DMS114 treated with DMSO at 0.1 percent for 48 hours (cell line): ENCODE data around the gene OTOG.
"Not testable (repeated sequence)": the region's sequence is repeated elsewhere in the genome, so short reads cannot be mapped to it uniquely, and the experiment has no call there.

Source experiments
- DNase-seq: peaks from one replicate; lab custom pipeline; 2025; ENCODE audit not compliant: unreplicated experiment; lab: John Stamatoyannopoulos, UW

The OTOG gene

DNA sequence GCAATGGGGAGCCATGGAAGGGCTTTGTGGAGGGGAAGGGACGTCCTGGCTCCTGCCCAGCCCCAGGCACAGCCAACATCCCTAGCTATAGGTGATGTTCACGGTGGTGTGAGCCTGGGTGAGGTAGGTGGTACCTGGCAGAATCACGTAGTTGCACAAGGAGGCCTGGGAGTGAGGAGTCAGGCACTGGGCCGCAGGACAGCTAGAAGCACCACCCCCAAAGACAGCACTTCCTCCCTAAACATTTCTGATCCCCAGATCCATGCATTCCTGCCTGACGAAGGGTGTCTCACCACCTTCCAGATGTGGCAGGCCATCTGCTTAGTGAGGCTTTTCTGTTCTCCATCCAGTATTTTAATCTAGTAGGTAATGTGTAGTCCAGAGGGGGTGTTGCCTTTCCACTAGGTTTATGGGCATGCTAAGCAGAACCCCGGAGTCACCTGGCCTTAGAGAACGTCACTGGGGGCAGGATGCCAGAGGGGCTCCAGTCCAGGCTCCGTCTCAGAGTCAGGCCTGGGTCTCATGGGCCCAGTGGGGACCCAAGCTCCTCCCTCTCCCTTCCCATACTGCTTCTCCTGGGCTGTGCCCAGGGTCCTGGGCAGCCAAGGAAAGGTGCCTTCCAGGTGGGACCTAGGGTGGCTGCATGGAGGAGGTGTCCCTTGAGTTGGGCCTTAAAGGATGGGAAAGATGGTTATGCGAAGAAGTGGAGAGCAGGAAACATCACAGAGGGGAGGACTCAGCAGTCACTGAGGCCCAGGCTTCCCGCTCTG lies 56.2 kb downstream of the OTOG start:
- DNase-seq, result no peak

GRCh38 chr11:17604201-17604914 lies 57.3 kb downstream of the OTOG start:
- no peak for DNase-seq

DNA sequence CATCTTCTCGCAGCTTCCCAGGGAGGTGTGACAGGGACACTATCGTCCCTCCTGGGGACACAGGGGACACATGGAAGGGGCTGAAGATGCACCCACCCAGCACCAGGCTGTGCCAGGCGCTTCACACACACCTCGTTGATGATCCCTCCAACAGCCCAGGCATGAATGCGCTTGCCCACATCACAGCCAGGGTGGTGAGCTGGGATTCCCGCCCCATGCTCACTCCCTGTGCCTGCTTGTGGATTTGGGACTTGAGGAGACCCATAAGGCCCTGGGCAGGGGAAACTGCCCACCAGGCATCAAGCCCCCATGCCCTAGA lies 57.8 kb downstream of the OTOG start:
- DNase-seq, result no peak

DNA sequence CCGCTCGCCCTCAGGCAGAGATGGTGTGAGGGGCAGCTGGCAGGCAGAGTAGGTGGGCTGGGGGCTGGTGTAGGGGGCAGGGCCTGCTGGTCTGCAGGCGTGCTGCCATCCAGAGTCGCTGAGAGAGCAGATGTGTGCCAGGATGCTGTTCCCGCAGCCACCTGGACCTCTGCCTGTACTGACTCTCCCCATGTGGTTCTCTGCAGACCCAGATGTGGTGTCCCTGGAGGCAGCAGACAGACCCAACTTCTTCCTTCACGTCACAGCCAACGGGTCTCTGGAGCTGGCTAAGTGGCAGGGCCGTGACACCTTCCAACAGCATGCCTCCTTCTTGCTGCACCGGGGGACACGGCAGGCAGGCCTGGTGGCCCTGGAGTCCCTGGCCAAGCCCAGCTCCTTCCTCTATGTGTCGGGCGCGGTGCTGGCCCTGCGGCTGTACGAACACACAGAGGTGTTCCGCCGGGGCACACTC lies 58.6 kb downstream of the OTOG start:
- DNase-seq, result no peak

DNA sequence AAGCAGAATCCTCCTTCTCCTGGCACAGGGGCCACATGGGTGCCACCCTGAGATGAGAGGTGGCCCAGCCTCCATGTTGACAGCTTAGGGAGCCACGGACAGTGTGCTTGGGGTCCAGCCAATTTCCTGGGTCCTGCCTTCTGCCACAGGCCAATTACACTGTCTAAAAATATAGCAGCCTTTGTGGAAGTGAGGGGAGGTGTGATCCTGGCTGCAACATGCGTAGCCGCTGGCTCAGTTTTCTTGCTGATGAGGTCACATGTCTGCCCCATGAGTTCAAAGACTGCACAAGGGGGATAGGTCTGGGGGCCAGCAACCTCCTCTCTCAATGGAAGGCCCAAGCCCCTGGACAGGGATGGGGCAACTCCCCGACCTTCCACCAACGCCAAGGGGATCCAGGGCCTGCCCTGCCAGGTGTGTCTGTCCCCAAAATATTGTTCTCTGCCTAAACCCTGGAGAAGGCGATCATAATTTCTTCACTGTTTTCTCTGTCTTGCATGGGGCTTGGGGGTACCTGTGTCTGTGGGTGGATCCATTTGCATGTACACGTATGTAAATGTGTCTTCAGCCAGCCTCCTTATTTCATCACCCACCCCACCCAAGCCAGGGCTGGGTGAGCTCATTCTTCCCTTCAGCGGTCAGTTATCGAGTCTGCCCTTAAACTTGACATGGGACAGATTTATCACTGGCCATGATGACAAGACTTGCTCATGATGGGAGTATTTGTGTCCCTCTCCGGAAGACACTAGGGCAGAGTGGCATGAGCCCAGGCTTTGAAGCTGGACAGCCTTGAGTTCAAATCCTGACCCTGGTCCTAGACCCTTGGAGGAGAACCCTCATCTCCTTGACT lies 59.4 kb downstream of the OTOG start:
- no peak for DNase-seq

DNA sequence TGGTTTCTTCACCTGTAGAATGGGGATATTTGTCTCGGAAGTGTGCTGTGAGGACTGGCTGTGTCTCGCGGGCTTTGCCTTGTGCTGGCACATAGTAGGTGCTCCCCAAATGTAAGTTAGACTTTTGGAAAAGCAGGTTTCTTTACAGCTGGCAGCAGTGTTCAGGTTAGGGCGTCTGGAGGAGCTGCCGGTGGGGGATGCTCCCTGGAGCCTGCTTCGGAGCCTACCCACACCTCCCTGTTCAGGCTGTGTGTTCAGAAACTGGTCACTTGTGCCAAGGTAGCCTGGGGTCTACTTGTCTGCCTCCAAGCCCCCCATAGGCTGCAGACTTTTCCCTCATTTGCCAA lies 60.0 kb downstream of the OTOG start:
- DNase-seq, result no peak

DNA sequence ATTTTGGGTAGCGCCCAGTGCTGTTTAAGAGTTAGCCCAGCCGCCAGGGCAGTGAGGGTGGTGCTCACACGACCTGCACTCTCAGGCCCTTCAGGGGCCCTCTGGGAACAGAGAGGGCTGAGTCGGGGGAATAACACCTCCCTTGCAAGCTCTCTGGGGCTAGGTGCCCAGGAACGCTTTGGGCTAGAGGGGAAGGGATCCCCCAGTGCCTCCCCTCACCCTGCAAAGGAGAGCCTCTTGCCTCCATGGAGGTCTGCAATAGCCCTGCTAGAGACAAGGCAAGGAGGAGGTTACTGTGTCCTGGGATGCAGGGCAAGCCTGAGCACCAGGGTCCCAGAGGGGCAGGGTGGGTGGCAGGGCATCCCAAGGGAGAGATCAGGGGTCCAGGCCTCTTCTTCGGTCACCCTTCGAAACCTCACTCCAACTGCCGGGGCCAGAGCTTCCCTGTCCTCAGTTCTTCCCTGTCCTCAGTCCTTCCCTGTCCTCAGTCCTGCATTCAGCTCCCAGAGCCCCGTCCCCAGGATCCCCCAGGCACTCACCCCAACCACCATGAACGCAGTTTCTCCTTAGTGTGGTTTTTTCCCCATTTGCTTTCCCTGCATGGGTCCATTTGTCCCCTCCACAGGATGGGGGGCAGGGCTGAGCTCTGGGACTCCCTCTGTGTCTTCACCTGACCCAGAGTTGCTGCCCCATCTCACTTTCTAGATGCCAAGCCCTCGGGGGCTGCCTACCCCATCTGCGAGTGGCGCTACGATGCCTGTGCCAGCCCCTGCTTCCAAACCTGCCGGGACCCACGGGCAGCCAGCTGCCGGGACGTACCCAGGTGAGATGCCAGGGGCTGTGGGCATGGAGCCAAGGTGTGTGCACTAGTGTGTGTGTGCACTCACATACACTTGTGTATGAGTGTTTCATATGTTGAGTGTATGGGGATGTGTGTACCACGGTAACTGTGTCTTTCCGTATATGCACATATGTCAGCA lies 60.8 kb downstream of the OTOG start:
- DNase-seq, result no peak

DNA sequence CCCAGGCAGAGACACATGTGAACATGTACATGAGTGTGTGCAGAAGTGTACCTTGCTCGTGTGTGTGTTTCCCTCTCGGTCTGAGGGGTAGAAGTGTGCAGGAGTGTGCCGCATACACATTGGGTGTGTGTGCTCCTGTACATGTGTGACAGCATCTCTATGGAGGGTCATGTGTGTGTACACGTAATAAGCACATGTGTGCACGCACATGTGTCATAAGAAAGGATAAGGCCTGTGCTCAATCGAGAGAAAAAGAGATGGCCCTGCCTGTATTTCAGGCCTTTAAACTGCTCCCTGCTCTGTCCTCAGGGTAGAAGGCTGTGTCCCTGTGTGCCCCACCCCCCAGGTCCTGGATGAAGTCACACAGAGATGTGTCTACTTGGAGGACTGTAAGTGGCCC lies 61.8 kb downstream of the OTOG start:
- DNase-seq, result no peak

DNA sequence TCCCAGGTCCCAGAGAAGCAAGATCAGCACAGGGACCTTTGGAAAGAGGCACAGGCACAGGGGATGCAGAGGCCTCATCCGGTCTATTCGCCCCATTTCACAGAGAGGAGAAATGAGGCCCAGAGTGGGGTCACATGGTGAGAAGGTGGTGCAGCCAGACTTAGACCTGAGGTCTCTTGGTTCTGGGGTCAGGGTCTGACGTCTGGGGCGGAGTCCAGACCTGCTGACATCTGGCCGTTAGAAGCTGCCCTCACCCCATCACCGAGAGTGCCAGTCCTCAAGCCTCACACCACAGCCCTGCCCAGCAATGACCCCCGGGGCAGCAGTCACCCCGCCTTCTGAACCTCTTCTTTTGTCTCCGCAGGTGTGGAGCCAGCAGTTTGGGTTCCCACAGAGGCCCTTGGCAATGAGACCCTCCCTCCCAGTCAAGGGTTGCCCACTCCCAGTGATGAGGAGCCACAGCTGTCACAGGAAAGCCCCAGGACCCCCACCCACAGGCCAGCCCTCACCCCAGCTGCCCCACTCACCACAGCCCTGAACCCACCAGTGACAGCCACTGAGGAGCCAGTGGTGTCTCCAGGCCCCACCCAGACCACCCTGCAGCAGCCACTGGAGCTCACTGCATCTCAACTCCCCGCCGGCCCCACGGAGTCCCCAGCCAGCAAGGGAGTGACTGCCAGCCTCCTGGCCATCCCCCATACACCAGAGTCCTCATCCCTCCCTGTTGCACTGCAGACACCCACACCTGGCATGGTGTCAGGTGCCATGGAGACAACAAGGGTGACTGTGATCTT lies 62.4 kb downstream of the OTOG start:
- DNase-seq, result no peak

- DNase-seq, result no peak
Observed at GRCh38 chr11:17610085-17610894, 63.2 kb downstream of the OTOG start.

DNA sequence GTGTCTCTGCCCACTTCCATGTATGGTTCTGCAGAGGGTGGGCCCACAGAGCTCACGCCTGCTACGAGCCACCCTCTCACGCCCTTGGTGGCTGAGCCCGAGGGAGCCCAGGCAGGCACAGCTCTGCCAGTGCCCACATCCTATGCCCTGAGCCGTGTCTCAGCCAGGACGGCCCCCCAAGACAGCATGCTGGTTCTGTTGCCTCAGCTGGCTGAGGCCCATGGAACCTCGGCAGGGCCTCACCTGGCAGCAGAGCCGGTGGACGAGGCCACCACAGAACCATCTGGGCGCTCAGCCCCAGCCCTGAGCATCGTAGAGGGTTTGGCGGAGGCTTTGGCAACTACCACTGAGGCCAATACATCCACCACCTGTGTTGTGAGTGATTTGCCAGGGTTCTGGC lies 64.0 kb downstream of the OTOG start:
- DNase-seq, result no peak

DNA sequence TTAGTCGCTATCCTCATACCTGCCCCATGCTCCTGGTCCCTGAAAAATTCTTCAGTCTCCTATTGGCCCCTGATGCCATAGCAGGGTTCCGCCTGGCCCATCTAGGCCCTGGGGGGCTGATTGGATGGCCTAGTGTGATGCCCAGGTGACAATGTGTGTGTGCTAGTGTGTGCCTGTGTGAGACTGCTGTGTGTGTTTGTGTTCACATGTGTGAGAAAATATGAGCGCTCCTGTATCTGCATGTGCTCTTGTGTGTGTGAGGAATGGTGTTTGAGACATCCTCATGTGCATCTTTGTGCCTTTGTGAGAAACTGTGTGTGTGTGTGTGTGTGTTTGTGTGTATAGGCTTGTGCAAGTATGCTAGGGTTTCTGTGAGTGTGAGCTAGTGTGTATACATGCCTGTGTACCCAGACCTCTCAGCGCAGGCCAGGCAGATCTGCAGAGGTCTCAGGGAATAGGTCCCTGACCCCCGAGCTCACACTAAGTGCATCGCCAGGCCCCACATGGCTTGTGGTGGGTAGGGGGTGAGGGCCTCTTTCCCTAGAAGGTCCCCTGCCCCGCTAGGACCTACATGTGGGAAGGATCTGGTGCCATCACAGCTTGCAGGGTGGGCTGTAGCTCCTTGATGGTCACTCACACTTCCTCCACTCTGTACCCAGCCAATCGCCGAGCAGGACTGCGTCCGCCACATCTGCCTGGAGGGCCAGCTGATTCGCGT lies 64.6 kb downstream of the OTOG start:
- DNase-seq, result no peak

DNA sequence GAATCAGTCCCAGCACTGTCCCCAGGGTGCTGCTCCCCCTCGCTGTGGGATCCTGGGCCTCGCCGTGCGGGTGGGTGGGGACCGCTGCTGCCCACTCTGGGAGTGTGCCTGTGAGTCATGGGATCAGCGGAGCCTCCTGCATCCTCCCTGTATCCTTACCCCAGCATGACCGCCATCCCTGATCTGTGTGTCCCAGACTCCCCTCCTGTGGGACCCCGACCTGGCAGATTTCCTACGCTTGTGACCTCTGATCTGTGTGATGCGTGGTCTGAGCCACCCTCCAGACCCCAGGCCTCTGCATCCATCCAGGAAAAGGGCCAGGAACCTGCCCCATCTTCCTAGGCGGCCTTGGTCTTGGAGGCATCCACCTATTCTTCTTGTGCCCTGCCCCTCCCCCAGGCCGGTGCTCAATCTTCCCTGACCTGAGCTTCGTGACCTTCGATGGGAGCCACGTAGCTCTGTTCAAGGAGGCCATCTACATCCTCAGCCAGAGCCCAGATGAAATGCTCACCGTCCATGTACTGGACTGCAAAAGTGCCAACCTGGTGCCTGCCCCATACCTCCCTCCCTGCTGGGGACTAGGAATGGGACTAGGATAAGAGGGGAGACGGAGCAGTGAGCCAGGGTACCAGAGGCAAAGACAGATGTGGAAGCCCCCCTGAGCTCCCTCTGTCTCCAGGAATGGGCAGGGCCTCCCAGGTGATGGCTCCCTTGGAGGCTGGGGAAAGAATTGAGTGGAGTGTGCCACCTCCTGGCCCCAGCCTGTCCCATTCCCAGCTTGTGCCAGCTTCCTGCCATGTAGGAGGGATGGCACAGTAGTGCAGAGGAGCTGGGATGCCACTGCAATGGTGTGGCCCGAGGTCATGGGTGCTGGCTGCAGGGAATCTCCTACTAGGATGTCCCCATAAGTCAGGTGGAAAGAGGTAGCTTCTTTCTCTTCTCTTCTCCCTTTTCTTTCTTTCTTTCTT lies 65.4 kb downstream of the OTOG start:
- no peak for DNase-seq

- DNase-seq, result no peak
Observed at GRCh38 chr11:17613428-17613962, 66.4 kb downstream of the OTOG start.

DNA sequence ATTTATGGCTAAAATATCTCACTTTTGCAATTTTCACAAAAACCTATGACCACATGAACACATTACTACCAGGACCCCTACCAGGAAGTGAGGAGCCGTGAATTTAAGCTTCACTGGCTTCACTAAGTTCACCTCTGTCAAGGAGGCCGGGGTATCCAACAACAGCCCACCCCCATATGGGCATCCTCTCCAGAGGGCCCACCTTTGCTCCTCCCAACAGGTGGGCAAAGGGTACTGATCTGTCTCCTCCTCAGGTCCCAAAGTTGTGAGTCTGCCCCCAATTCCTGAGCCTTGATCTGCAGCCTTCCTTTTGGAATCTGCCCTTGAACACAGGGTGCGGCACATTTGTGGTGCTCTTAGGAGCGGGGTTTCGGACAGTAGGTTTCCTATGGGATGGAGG lies 66.9 kb downstream of the OTOG start:
- DNase-seq, result no peak

GRCh38 chr11:17622711-17623110 lies 75.7 kb downstream of the OTOG start:
- DNase-seq, result not testable (repeated sequence)

DNA sequence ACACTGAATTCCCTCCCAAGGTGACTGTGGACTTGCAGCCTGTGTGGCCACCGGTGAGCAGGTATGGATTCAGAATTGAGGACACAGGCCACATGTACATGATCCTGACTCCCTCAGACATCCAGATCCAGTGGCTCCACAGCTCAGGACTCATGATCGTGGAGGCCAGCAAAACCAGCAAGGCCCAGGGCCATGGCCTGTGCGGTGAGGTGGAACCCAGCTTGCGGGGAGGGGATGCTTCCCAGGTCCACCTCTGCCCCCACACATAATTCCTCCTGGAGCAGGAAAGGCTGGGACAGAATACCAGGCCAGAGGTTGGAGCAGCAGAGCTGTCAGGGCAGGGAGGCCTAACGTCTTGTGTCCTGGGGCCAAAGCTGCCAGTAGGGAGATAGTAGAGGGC lies 82.1 kb downstream of the OTOG start:
- no peak for DNase-seq
